Smooth muscle cell (in vitro differentiated cells): Measurements from ENCODE around the gene SLC47A2. TPM values are rescaled to one million over a fixed set of nuclear protein-coding genes. Genes with fewer than 3 reads are reported as not detected.

Experiments used
- DNase-seq: peaks from one replicate; lab custom pipeline; 2025; ENCODE audit not compliant: unreplicated experiment; lab: John Stamatoyannopoulos, UW
- H2AFZ ChIP-seq: fragments of 200-600 bp; sonication (generic); 2 replicates; pipeline ENCODE4 v1.6.0; 2016; ENCODE audit warnings: antibody characterized with exemption, low read depth, mild to moderate bottlenecking
- H3F3A ChIP-seq: fragments of 200-600 bp; sonication (generic); 2 replicates; pipeline ENCODE4 v1.6.0; 2017; ENCODE audit warnings: antibody characterized with exemption, low read depth
- H3K27ac ChIP-seq: fragments of 200-600 bp; sonication (generic); 2 replicates; pipeline ENCODE4 v1.5.1; 2016; ENCODE audit warnings: low read depth, mild to moderate bottlenecking
- H3K27me3 ChIP-seq: fragments of 200-600 bp; sonication (generic); 2 replicates; pipeline ENCODE4 v1.6.1; 2016; ENCODE audit warnings: low read depth, mild to moderate bottlenecking
- H3K36me3 ChIP-seq: fragments of 200-600 bp; sonication (generic); 2 replicates; pipeline ENCODE4 v1.5.1; 2016; ENCODE audit warnings: low read depth
- H3K4me1 ChIP-seq: fragments of 200-600 bp; sonication (generic); 2 replicates; pipeline ENCODE4 v1.5.1; 2016; ENCODE audit warnings: low read depth
- H3K4me2 ChIP-seq: fragments of 200-600 bp; sonication (generic); 2 replicates; pipeline ENCODE4 v1.6.0; 2016; ENCODE audit warnings: mild to moderate bottlenecking
- H3K4me3 ChIP-seq: fragments of 200-600 bp; sonication (generic); 2 replicates; pipeline ENCODE4 v1.5.1; 2016; ENCODE audit warnings: mild to moderate bottlenecking
- H3K79me2 ChIP-seq: fragments of 200-600 bp; sonication (generic); 2 replicates; pipeline ENCODE4 v1.6.0; 2016; ENCODE audit warnings: low read depth, mild to moderate bottlenecking
- H3K9ac ChIP-seq: fragments of 200-600 bp; sonication (generic); 2 replicates; pipeline ENCODE4 v1.6.0; 2016; ENCODE audit warnings: low read depth
- H3K9me3 ChIP-seq: fragments of 200-600 bp; sonication (generic); replicated peaks from 2 replicates; pipeline ENCODE4 v1.5.1; 2016; ENCODE audit warnings: low read depth
- H4K20me1 ChIP-seq: fragments of 200-600 bp; sonication (generic); 2 replicates; pipeline ENCODE4 v1.6.0; 2016; ENCODE audit warnings: low read depth
- WGBS: methylation state at CpG from one replicate; pipeline ENCODE4 v1.1.7; 2016; ENCODE audit warnings: low lambda C conversion rate; 5-methylcytosine and 5-hydroxymethylcytosine counted together
- polyA plus RNA-seq: library from polyadenylated mRNA; unstranded; fragments of >200 nt; fragmentation: Nextera tagmentation; extraction: Ambion mirVana; gene quantifications from 2 replicates; pipeline ENCODE4 v1.2.1, GENCODE V29; 2016
- total RNA-seq: library from RNA; depleted of rRNA; stranded (reverse); fragments of >200 nt; gene quantifications from 2 replicates; pipeline ENCODE4 v1.2.3, GENCODE V29; 2014
- TF ChIP-seq, protein P1 (sequence below): fragments of 200-600 bp; sonication (generic); IDR thresholded peaks from 2 replicates; pipeline ENCODE4 v1.5.1; 2017; ENCODE audit warnings: borderline replicate concordance, mild to moderate bottlenecking, antibody characterized with exemption; ENCODE audit not compliant: insufficient read depth, poor library complexity, severe bottlenecking

SLC47A2 gene
- total and polyA plus RNA-seq, 2 experiments from 2014 or later = not detected

DNA sequence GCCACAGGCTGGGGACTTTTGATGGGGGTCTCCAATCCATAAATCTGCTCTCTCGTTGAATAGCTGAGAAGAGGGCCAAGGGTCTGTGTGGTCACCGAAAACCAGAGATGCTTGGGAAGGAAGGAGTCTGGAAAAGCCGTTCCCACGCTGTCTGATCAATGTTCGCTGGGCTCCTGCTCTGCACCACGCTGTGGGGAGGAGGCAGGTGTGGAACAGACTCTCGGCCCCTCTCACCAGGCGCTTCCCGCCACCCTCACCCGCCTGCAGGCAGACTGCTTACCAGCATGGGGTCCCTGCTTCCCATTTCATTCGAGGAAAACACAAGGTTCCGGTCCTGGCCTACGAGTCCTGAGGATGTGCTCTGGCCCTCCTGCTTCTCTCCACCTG lies 32.4 kb upstream of the SLC47A2 start:
- Histone ChIP-seq H3K27me3 (peaks cover 7% of the 10 kb centered on the region), H3K27ac (no peak overlapping the region), H2AFZ (no peak overlapping the region)

DNA sequence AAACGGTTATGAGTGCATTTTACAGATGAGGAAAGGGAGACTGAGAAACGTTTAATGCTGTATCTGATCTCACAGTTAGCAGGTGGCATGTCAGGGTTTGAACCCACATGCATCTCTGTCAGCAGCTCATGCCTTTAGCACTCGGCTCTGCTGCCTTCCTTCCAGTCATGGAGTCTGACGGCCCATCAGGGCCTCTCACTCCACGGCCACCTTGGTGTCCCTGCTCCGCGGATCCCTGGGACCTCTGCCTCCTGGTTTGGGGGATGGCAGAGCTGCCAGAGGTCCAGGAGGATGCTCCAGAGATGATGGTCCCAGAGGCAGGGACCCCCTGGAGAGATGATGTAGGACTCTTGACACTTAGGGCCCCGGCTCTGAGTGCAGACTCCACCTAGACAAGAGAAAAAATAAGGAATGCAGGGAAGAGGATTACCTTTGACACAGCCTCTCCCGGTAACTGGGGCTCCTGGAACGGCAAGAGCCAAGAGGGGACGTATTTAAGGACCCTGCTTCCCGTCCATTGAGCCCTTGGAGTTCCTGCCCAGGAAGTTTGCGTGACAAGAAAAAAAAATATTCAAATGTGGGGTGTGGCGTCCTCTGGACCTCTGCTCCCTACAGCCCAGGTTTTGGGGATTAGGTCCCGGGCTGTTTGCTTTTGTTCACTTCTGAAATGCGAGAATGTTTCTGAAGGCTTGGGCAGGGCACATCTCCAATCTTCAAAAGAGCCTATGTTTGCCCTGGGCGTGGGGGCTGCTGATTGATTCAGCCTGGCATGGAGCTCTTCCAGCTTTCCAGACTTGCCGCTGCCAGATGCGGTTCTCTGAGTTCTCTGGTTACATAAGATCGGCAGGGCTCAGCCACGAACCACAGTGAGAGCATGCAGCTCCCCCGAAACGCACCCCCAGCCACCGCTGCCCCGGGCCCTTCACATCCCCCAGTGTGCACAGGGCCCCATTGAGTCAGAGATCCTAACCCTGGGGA lies 31.7 kb upstream of the SLC47A2 start, which contains the start of gene ALDH3A1:
ALDH3A1 (minus strand) TSS at position 470 of the 978 bp plus-strand sequence. CDS start 3,169 bp downstream, outside the sequence.
- H2AFZ ChIP-seq = no peak within 1 kb of the TSS
- no peaks in the 10 kb centered on the region for H4K20me1 ChIP-seq
- no peaks in the 10 kb centered on the region for H3K79me2 ChIP-seq
- no peaks in the 10 kb centered on the region for H3F3A ChIP-seq
- no peak within 1 kb of the TSS for H3K9ac ChIP-seq
- peaks cover 6% of the 10 kb centered on the region for H3K4me1 ChIP-seq
- no peaks in the 10 kb centered on the region for H3K9me3 ChIP-seq
- H3K4me2 ChIP-seq = no peak within 1 kb of the TSS
- TF ChIP-seq, protein P1, sequence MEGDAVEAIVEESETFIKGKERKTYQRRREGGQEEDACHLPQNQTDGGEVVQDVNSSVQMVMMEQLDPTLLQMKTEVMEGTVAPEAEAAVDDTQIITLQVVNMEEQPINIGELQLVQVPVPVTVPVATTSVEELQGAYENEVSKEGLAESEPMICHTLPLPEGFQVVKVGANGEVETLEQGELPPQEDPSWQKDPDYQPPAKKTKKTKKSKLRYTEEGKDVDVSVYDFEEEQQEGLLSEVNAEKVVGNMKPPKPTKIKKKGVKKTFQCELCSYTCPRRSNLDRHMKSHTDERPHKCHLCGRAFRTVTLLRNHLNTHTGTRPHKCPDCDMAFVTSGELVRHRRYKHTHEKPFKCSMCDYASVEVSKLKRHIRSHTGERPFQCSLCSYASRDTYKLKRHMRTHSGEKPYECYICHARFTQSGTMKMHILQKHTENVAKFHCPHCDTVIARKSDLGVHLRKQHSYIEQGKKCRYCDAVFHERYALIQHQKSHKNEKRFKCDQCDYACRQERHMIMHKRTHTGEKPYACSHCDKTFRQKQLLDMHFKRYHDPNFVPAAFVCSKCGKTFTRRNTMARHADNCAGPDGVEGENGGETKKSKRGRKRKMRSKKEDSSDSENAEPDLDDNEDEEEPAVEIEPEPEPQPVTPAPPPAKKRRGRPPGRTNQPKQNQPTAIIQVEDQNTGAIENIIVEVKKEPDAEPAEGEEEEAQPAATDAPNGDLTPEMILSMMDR = no peak
- no peaks in the 10 kb centered on the region for H3K36me3 ChIP-seq
- H3K27me3 ChIP-seq = peaks cover 7% of the 10 kb centered on the region
- DNase-seq = no peak
- H3K4me3 ChIP-seq = no peak within 1 kb of the TSS
- no peak within 1 kb of the TSS for H3K27ac ChIP-seq
- 84% methylated on average over 25 of the region's 25 CpGs for WGBS

More for the DNA sequence above, 32.4 kb upstream of the SLC47A2 start:
- Histone ChIP-seq H3F3A (no peaks in the 10 kb centered on the region), H3K4me2 (no peak overlapping the region), H3K4me3 (no peak overlapping the region), H3K79me2 (no peaks in the 10 kb centered on the region), H3K4me1 (peaks cover 6% of the 10 kb centered on the region), H3K9ac (no peak overlapping the region), H4K20me1 (no peaks in the 10 kb centered on the region), H3K36me3 (no peaks in the 10 kb centered on the region), H3K9me3 (no peaks in the 10 kb centered on the region)
- TF ChIP-seq, protein P1 = no peak
- 78% methylated on average over 13 of the region's 13 CpGs for WGBS
- DNase-seq = no peak

DNA sequence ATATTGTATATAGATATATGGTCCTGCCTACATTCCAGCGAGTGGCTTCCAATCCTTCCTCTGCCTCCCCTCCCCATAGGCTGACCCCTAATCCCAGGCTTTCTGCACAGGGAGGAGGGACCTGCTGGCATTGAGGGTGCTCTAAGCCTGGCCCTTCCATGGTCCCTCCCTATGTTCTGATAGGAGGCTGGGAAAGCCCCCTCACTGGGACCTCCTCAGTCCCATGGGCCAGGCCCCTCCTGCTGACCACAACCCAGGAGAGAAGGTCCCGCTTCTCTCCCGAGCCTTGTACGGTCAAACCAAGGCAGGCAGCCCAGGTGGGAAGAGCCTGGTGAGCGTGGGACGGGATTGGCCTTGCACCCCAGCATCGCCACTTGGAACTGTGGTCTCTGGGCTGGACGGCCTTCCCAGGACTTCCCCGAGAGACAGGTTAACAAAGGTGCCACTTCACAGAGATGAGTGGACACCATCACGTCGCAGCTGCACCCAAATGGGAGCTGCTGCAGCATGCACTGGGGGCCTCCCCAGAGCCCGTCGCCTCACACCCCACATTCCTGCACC lies 30.9 kb upstream of the SLC47A2 start:
- Histone ChIP-seq H3K27ac (no peak overlapping the region), H2AFZ (no peak overlapping the region), H4K20me1 (no peaks in the 10 kb centered on the region), H3K4me2 (no peak overlapping the region), H3K4me1 (peaks cover 6% of the 10 kb centered on the region), H3K9me3 (no peaks in the 10 kb centered on the region), H3K9ac (no peak overlapping the region), H3K79me2 (no peaks in the 10 kb centered on the region), H3K27me3 (peaks cover 7% of the 10 kb centered on the region), H3K36me3 (no peaks in the 10 kb centered on the region), H3K4me3 (no peak overlapping the region), H3F3A (no peaks in the 10 kb centered on the region)
- TF ChIP-seq, protein P1 = no peak
- WGBS = 93% methylated on average over 13 of the region's 13 CpGs
- DNase-seq = no peak
